ENCODE measurements around the gene SUCO. TPM values are rescaled to one million over a fixed set of nuclear protein-coding genes. Genes with fewer than 3 reads are reported as not detected.
"Not testable (repeated sequence)": the region's sequence is repeated elsewhere in the genome, so short reads cannot be mapped to it uniquely, and the experiment has no call there.

Gene SUCO
- polyA plus RNA-seq, 1 donor (not counting 4 experiments of a cell fraction or from before 2014, with no cell fraction given): 13.8 TPM

GRCh38 chr1:172616195-172616594 is 83.2 kb downstream of the SUCO start:
- H3K36me3 ChIP-seq (ENCODE audit: control insufficient read depth in 2 of 2, extremely low read depth in 1 of 2, insufficient read depth in 2 of 2, low read length in 2 of 2): no peaks in the 10 kb centered on the region
- no peaks in the 10 kb centered on the region for H3K27me3 ChIP-seq (ENCODE audit: control insufficient read depth, extremely low read depth, insufficient read depth, low read length)
- H4K20me1 ChIP-seq (ENCODE audit: control insufficient read depth, extremely low read depth, insufficient read depth, low read length): no peaks in the 10 kb centered on the region
- H3K27ac ChIP-seq (ENCODE audit: control insufficient read depth, insufficient read depth, low read length): no peak overlapping the region
- peaks cover 11% of the 10 kb centered on the region for H3K9me3 ChIP-seq (ENCODE audit: control insufficient read depth, low read depth, low read length)
- no peak for FAIRE-seq
- no peak overlapping the region for H3K4me3 ChIP-seq (ENCODE audit: control insufficient read depth in 2 of 3, extremely low read depth in 1 of 3, insufficient read depth in 2 of 3, low read depth in 1 of 3, low read length in 3 of 3)
- dilution Hi-C loops (cut with MboI; ENCODE audit: extremely low pct_ligation_motif_present, low sequenced_read_pairs): loop anchor here (25.0 kb wide), 1 partner anchor 96 kb away; no protein-coding TSS in a partner anchor
- H3K9me1 ChIP-seq (ENCODE audit: control insufficient read depth, extremely low read depth, insufficient read depth, low read length): no peaks in the 10 kb centered on the region
- no peak overlapping the region for H3K9ac ChIP-seq (ENCODE audit: control insufficient read depth, extremely low read depth, insufficient read depth, low read length)
- no peak overlapping the region for H2AFZ ChIP-seq (ENCODE audit: control insufficient read depth, low read length)
- no peak overlapping the region for H3K4me2 ChIP-seq (ENCODE audit: control insufficient read depth, extremely low read depth, insufficient read depth, low read depth, low read length)
- TF ChIP-seq EZH2 (IDR thresholded peaks at IDR 0.05; ENCODE audit: low read length) (no peak), CTCF (optimal IDR thresholded peaks at IDR 0.05 in 1 of 3, IDR thresholded peaks at IDR 0.05 in 1 of 3, conservative IDR thresholded peaks at IDR 0.05 in 1 of 3; ENCODE audit: extremely low read depth in 1 of 3, insufficient read depth in 2 of 3, low read length in 3 of 3) (no peak)
- H3K4me1 ChIP-seq (ENCODE audit: control insufficient read depth, extremely low read depth, insufficient read depth, low read length): no peaks in the 10 kb centered on the region
- no peak for DNase-seq (ENCODE audit: low read depth, low spot score)
- H3K79me2 ChIP-seq (ENCODE audit: control insufficient read depth, insufficient read depth, low read length): no peaks in the 10 kb centered on the region

GRCh38 chr1:172616636-172617035 is 83.7 kb downstream of the SUCO start:
- Histone ChIP-seq H3K4me1 (ENCODE audit: control insufficient read depth, extremely low read depth, insufficient read depth, low read length) (no peaks in the 10 kb centered on the region), H3K27ac (ENCODE audit: control insufficient read depth, insufficient read depth, low read length) (no peak overlapping the region), H3K9me1 (ENCODE audit: control insufficient read depth, extremely low read depth, insufficient read depth, low read length) (no peaks in the 10 kb centered on the region), H3K4me2 (ENCODE audit: control insufficient read depth, extremely low read depth, insufficient read depth, low read depth, low read length) (no peak overlapping the region), H4K20me1 (ENCODE audit: control insufficient read depth, extremely low read depth, insufficient read depth, low read length) (no peaks in the 10 kb centered on the region), H3K36me3 (ENCODE audit: control insufficient read depth in 2 of 2, extremely low read depth in 1 of 2, insufficient read depth in 2 of 2, low read length in 2 of 2) (no peaks in the 10 kb centered on the region), H3K79me2 (ENCODE audit: control insufficient read depth, insufficient read depth, low read length) (no peaks in the 10 kb centered on the region), H3K4me3 (ENCODE audit: control insufficient read depth in 2 of 3, extremely low read depth in 1 of 3, insufficient read depth in 2 of 3, low read depth in 1 of 3, low read length in 3 of 3) (no peak overlapping the region), H3K9me3 (ENCODE audit: control insufficient read depth, low read depth, low read length) (peaks cover 13% of the 10 kb centered on the region), H3K9ac (ENCODE audit: control insufficient read depth, extremely low read depth, insufficient read depth, low read length) (no peak overlapping the region), H3K27me3 (ENCODE audit: control insufficient read depth, extremely low read depth, insufficient read depth, low read length) (no peaks in the 10 kb centered on the region), H2AFZ (ENCODE audit: control insufficient read depth, low read length) (no peak overlapping the region)
- FAIRE-seq (no peak), DNase-seq (ENCODE audit: low read depth, low spot score) (no peak)
- dilution Hi-C loops (cut with MboI; ENCODE audit: extremely low pct_ligation_motif_present, low sequenced_read_pairs): loop anchor here (25.0 kb wide), 1 partner anchor 96 kb away; no protein-coding TSS in a partner anchor
- TF ChIP-seq EZH2 (IDR thresholded peaks at IDR 0.05; ENCODE audit: low read length) (no peak), CTCF (optimal IDR thresholded peaks at IDR 0.05 in 1 of 3, IDR thresholded peaks at IDR 0.05 in 1 of 3, conservative IDR thresholded peaks at IDR 0.05 in 1 of 3; ENCODE audit: extremely low read depth in 1 of 3, insufficient read depth in 2 of 3, low read length in 3 of 3) (no peak)

GRCh38 chr1:172620603-172621002 is 87.7 kb downstream of the SUCO start:
- not testable (repeated sequence) for FAIRE-seq; H3K4me1 ChIP-seq (ENCODE audit: control insufficient read depth, extremely low read depth, insufficient read depth, low read length); H3K4me3 ChIP-seq (ENCODE audit: control insufficient read depth in 2 of 3, extremely low read depth in 1 of 3, insufficient read depth in 2 of 3, low read depth in 1 of 3, low read length in 3 of 3); H3K4me2 ChIP-seq (ENCODE audit: control insufficient read depth, extremely low read depth, insufficient read depth, low read depth, low read length); H3K27me3 ChIP-seq (ENCODE audit: control insufficient read depth, extremely low read depth, insufficient read depth, low read length); H3K9ac ChIP-seq (ENCODE audit: control insufficient read depth, extremely low read depth, insufficient read depth, low read length); DNase-seq (ENCODE audit: low read depth, low spot score); H3K27ac ChIP-seq (ENCODE audit: control insufficient read depth, insufficient read depth, low read length); H4K20me1 ChIP-seq (ENCODE audit: control insufficient read depth, extremely low read depth, insufficient read depth, low read length); H2AFZ ChIP-seq (ENCODE audit: control insufficient read depth, low read length); H3K36me3 ChIP-seq (ENCODE audit: control insufficient read depth in 2 of 2, extremely low read depth in 1 of 2, insufficient read depth in 2 of 2, low read length in 2 of 2); H3K79me2 ChIP-seq (ENCODE audit: control insufficient read depth, insufficient read depth, low read length); H3K9me1 ChIP-seq (ENCODE audit: control insufficient read depth, extremely low read depth, insufficient read depth, low read length)
- dilution Hi-C loops (cut with MboI; ENCODE audit: extremely low pct_ligation_motif_present, low sequenced_read_pairs): loop anchor here (25.0 kb wide), 1 partner anchor 92 kb away; no protein-coding TSS in a partner anchor
- H3K9me3 ChIP-seq (ENCODE audit: control insufficient read depth, low read depth, low read length): peaks cover 14% of the 10 kb centered on the region

Measured in keratinocyte (primary cell).